Neutrophil (primary cell): ENCODE results near the gene COMMD1.

ENCODE experiments used
- H3K27ac ChIP-seq: fragments of 200-600 bp; sonication (generic); 2 replicates; pipeline ENCODE4 v1.5.1; 2016; ENCODE audit warnings: mild to moderate bottlenecking, moderate library complexity
- H3K27me3 ChIP-seq: fragments of 200-600 bp; sonication (generic); 2 replicates; pipeline ENCODE4 v1.6.0; 2016; ENCODE audit warnings: mild to moderate bottlenecking
- H3K36me3 ChIP-seq: fragments of 200-600 bp; sonication (generic); 2 replicates; pipeline ENCODE4 v1.5.1; 2017
- H3K4me1 ChIP-seq, 2 experiments: fragments of 200-600 bp in 1 of 2; sonication (generic) in 1 of 2; 1 replicate in 1 of 2; 2 replicates in 1 of 2; pipeline versions ENCODE4 v1.5.1 to v1.6.1; 2013 to 2016; ENCODE audit warnings: low read depth in 1 of 2, low read length in 1 of 2, mild to moderate bottlenecking in 1 of 2, moderate library complexity in 1 of 2; ENCODE audit not compliant: control insufficient read depth in 1 of 2, insufficient read depth in 1 of 2
- H3K4me3 ChIP-seq, 2 experiments: fragments of 200-600 bp in 1 of 2; sonication (generic) in 1 of 2; 1 replicate in 1 of 2; 2 replicates in 1 of 2; pipeline ENCODE4 v1.5.1; 2013 to 2016; ENCODE audit warnings: low read depth in 1 of 2, low read length in 1 of 2, mild to moderate bottlenecking in 1 of 2, moderate library complexity in 1 of 2
- H3K9me3 ChIP-seq: fragments of 200-600 bp; sonication (generic); 2 replicates; pipeline ENCODE4 v1.5.1; 2016
- CTCF ChIP-seq: fragments of 200-600 bp; sonication (generic); IDR thresholded peaks from 2 replicates; pipeline ENCODE4 v1.5.1; 2016; ENCODE audit warnings: antibody characterized with exemption

COMMD1 gene

GRCh38 chr2:61970807-61971556 is 65.5 kb downstream of the COMMD1 start:
- H3K4me3 ChIP-seq = no peak overlapping the region
- no peaks in the 10 kb centered on the region for H3K9me3 ChIP-seq
- H3K27ac ChIP-seq = no peak overlapping the region
- H3K4me1 ChIP-seq = no peaks in the 10 kb centered on the region
- H3K36me3 ChIP-seq = no peaks in the 10 kb centered on the region
- H3K27me3 ChIP-seq = no peaks in the 10 kb centered on the region
- TF ChIP-seq CTCF = no peak

DNA sequence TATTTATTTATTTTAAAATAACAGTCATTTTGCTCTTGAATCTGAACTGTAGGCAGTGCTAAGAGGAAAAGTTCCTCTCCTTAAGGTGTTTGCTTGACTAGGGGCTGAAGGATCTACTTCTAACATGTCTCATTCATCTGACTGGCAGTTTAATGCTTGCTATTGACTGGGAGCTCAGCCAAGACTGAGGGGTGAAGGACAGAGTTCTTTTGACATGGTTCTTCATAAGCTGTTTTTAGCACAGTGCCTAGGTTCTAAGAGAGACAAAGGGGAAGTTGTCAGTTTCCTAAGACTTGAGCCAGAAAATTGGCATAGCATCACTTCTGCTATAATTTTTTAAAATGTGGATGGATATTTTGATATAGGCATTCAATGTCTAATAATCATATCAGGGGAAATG is 73.0 kb downstream of the COMMD1 start:
- H3K4me3 ChIP-seq = no peak overlapping the region
- H3K4me1 ChIP-seq = no peaks in the 10 kb centered on the region
- no peaks in the 10 kb centered on the region for H3K36me3 ChIP-seq
- TF ChIP-seq CTCF = no peak
- no peak overlapping the region for H3K27ac ChIP-seq
- no peaks in the 10 kb centered on the region for H3K27me3 ChIP-seq
- H3K9me3 ChIP-seq = no peaks in the 10 kb centered on the region

- Histone ChIP-seq H3K27ac (no peak overlapping the region), H3K4me1 (no peaks in the 10 kb centered on the region), H3K9me3 (no peaks in the 10 kb centered on the region), H3K27me3 (no peaks in the 10 kb centered on the region), H3K36me3 (no peaks in the 10 kb centered on the region), H3K4me3 (no peak overlapping the region)
- no peak for TF ChIP-seq CTCF
Observed at GRCh38 chr2:61980758-61981157, 75.3 kb downstream of the COMMD1 start.

DNA sequence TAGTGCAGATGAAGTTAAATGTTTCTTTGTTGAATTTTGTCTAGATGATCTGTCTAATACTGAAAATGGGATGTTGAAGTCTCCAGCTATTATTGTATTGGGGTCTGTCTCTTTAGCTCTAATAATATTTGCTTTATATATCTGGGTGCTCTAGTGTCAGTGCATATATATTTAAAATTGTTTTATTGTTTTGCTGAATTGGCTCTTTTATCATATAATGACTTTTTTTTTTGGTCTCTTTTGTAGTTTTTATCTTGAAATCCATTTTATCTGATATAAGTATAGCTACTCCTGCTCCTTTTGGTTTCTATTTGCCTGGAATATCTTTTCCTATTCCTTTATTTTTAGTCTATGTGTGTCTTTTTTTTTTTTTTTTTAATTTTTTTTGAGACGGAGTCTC is 79.2 kb downstream of the COMMD1 start:
- no peak for TF ChIP-seq CTCF

DNA sequence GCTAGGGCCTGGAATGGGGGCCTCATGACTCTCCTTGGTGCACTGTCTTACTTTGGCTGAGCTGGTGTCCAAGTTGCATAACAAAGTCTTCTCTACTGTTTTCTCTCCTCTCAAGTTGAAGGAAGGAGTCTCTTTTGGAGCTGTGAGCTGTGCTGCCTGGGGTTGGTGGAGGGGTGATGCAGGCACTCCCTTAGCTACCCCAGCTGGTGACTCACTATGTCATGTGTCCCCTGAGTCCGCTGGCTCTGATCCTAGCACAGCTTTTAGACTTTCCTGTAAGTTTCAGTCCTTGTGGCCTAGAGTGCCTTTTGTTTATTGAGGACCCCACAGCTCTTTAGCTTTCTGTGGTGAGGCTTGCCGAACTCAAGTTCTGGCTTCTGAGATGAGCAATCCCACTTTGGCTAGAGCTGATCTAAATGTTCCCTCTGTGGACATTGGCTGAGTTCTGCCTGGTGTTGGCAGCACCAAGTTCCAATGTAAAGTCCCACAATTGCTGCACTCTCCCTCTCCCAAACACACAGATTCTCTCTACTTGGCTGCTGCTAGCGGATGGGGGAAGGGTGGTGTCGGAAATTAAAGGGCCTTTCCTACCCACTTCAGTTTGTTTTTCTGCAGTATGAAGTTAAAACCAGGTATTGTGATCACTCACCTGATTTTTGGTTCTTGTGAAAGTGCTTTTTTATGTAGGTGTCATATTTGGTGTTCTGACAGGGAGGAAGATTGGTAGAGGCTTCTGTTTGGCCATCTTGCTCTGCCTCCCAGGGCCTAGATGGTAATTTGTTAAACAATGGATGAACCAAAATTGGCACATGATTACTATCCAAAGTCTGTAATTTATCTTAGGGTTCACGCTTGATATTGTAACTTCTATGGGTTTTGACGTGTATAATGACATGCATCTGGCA is 83.2 kb downstream of the COMMD1 start:
- peaks cover 2% of the 10 kb centered on the region in 2 experiments for H3K4me1 ChIP-seq
- no peaks in the 10 kb centered on the region for H3K9me3 ChIP-seq
- no peak overlapping the region for H3K4me3 ChIP-seq
- H3K27me3 ChIP-seq = no peaks in the 10 kb centered on the region
- no peaks in the 10 kb centered on the region for H3K36me3 ChIP-seq
- no peak overlapping the region for H3K27ac ChIP-seq
- no peak for TF ChIP-seq CTCF

More for the DNA sequence above, 79.2 kb downstream of the COMMD1 start:
- no peaks in the 10 kb centered on the region for H3K27me3 ChIP-seq
- no peaks in the 10 kb centered on the region for H3K4me1 ChIP-seq
- no peaks in the 10 kb centered on the region for H3K36me3 ChIP-seq
- H3K9me3 ChIP-seq = no peaks in the 10 kb centered on the region
- no peak overlapping the region for H3K27ac ChIP-seq
- H3K4me3 ChIP-seq = no peak overlapping the region
